NCI-H128 (cell line): ENCODE results near the gene HADHB.
"Not testable (repeated sequence)": the region's sequence is repeated elsewhere in the genome, so short reads cannot be mapped to it uniquely, and the experiment has no call there.

Source experiments
- DNase-seq: peaks from one replicate; lab custom pipeline; 2025; ENCODE audit not compliant: unreplicated experiment; lab: John Stamatoyannopoulos, UW

The HADHB gene

GRCh38 chr2:26290001-26290400, 45.3 kb downstream of the HADHB start:
- DNase-seq: no peak

- DNase-seq: no peak
These were observed 47.9 kb downstream of the HADHB start for GRCh38 chr2:26292646-26293045.

GRCh38 chr2:26295511-26295910, 50.8 kb downstream of the HADHB start:
- no peak for DNase-seq

- DNase-seq: no peak
These were observed 52.3 kb downstream of the HADHB start for GRCh38 chr2:26297061-26297460.

GRCh38 chr2:26298286-26298637, 53.5 kb downstream of the HADHB start:
- no peak for DNase-seq

GRCh38 chr2:26298638-26299393, 54.1 kb downstream of the HADHB start:
- DNase-seq: no peak

GRCh38 chr2:26299471-26300101, 54.8 kb downstream of the HADHB start:
- DNase-seq: no peak

GRCh38 chr2:26300234-26300925, 55.6 kb downstream of the HADHB start:
- DNase-seq: no peak

- DNase-seq: no peak
These were observed 58.1 kb downstream of the HADHB start for GRCh38 chr2:26302846-26303245.

GRCh38 chr2:26305094-26305493, 60.4 kb downstream of the HADHB start:
- DNase-seq: not testable (repeated sequence)

- DNase-seq: no peak
These were observed 60.8 kb downstream of the HADHB start for GRCh38 chr2:26305540-26305939.

- no peak for DNase-seq
These were observed 65.2 kb downstream of the HADHB start for GRCh38 chr2:26309921-26310320.

GRCh38 chr2:26312471-26312870, 67.7 kb downstream of the HADHB start:
- no peak for DNase-seq

GRCh38 chr2:26313446-26313845, 68.7 kb downstream of the HADHB start:
- no peak for DNase-seq

GRCh38 chr2:26314243-26314642, 69.5 kb downstream of the HADHB start:
- no peak for DNase-seq

- DNase-seq: no peak
These were observed 71.3 kb downstream of the HADHB start for GRCh38 chr2:26316041-26316440.

GRCh38 chr2:26316845-26317244, 72.1 kb downstream of the HADHB start:
- DNase-seq: no peak

- DNase-seq: no peak
These were observed 72.8 kb downstream of the HADHB start for GRCh38 chr2:26317377-26318105.

- no peak for DNase-seq
These were observed 74.2 kb downstream of the HADHB start for GRCh38 chr2:26318950-26319349.

GRCh38 chr2:26324479-26324878, 79.7 kb downstream of the HADHB start:
- not testable (repeated sequence) for DNase-seq

GRCh38 chr2:26324903-26325302, 80.2 kb downstream of the HADHB start:
- no peak for DNase-seq

GRCh38 chr2:26325851-26326250, 81.1 kb downstream of the HADHB start:
- DNase-seq: no peak
